Tibial nerve (tissue), 4 donors: ENCODE data around the gene NKAIN2. TPM values are rescaled to one million over a fixed set of nuclear protein-coding genes. Genes with fewer than 3 reads are reported as not detected.

Experiments
- DNase-seq, 2 donors: peaks; one replicate each; pipeline ENCODE4 v3.0.0-alpha.2; 2019; ENCODE audit warnings: low spot score in 2 of 2
- H3K27ac ChIP-seq, 4 donors: fragments of 200-600 bp; sonication (generic) in 3 of 4; one replicate each; pipeline ENCODE4 v1.5.1; 2017 to 2019; ENCODE audit warnings: mild to moderate bottlenecking in 1 of 4
- H3K27me3 ChIP-seq, 2 donors: fragments of 200-600 bp; sonication (generic) in 1 of 2; one replicate each; pipeline versions ENCODE4 v1.5.1 to v1.6.0; 2017 to 2019
- H3K36me3 ChIP-seq, 3 donors: fragments of 200-600 bp; sonication (generic); one replicate each; pipeline ENCODE4 v1.5.1; 2018 to 2019
- H3K4me1 ChIP-seq, 4 donors: fragments of 200-600 bp; sonication (generic) in 3 of 4; one replicate each; pipeline ENCODE4 v1.5.1; 2017 to 2019
- H3K4me3 ChIP-seq, 4 donors: fragments of 200-600 bp; sonication (generic) in 3 of 4; one replicate each; pipeline ENCODE4 v1.5.1; 2017 to 2019; ENCODE audit warnings: mild to moderate bottlenecking in 1 of 4, moderate library complexity in 1 of 4
- H3K9me3 ChIP-seq, 4 donors: fragments of 200-600 bp; sonication (generic) in 3 of 4; one replicate each; pipeline ENCODE4 v1.5.1; 2017 to 2019
- CTCF ChIP-seq, 5 experiments: fragments of 200-600 bp in 3 of 5; fragments of 450-650 bp in 2 of 5; sonication (generic) in 3 of 5; IDR thresholded peaks; one replicate each; pipeline ENCODE4 v1.5.1; 2016 to 2019; ENCODE audit warnings: antibody characterized with exemption in 5 of 5, mild to moderate bottlenecking in 3 of 5, moderate library complexity in 2 of 5
- EP300 ChIP-seq, 2 donors: sonication (generic); formaldehyde crosslinking; IDR thresholded peaks; one replicate each; pipeline ENCODE4 v1.6.1; 2017; ENCODE audit warnings: antibody characterized with exemption in 2 of 2, mild to moderate bottlenecking in 1 of 2
- POLR2A ChIP-seq, 2 donors: fragments of 450-650 bp; IDR thresholded peaks; one replicate each; pipeline ENCODE4 v1.6.1; 2017; ENCODE audit warnings: antibody characterized with exemption in 2 of 2, mild to moderate bottlenecking in 2 of 2, moderate library complexity in 2 of 2
- WGBS, 2 donors: methylation state at CpG; one replicate each; pipeline ENCODE4 v1.1.5; 2018; 5-methylcytosine and 5-hydroxymethylcytosine counted together
- total RNA-seq, 4 donors: library from RNA; depleted of rRNA; stranded (reverse); fragments of >200 nt; gene quantifications; one replicate each; pipeline ENCODE4 v1.1.0, GENCODE V29; 2016

Gene NKAIN2
- total RNA-seq, 4 donors from 2014 or later: 8.1 to 20.8 (median 15.2) TPM

- no peak for DNase-seq
- TF ChIP-seq CTCF (IDR thresholded peaks at IDR 0.05) (no peak), EP300 (IDR thresholded peaks at IDR 0.05) (no peak), POLR2A (IDR thresholded peaks at IDR 0.05) (no peak)
- Histone ChIP-seq H3K27ac (no peak overlapping the region), H3K4me3 (no peak overlapping the region), H3K9me3 (no peaks in the 10 kb centered on the region), H3K36me3 (no peaks in the 10 kb centered on the region), H3K27me3 (no peaks in the 10 kb centered on the region), H3K4me1 (peaks cover 0 to 20% (median 3%) of the 10 kb centered on the region in 4 donors)
- 33 to 38% methylated on average over 9 of the region's 9 CpGs for WGBS, 2 donors
Measured at GRCh38 chr6:124535746-124536145, 732.1 kb downstream of the NKAIN2 start.

GRCh38 chr6:124536157-124536841 is 732.6 kb downstream of the NKAIN2 start:
- H3K27ac ChIP-seq: no peak overlapping the region
- no peak for TF ChIP-seq EP300 (IDR thresholded peaks at IDR 0.05)
- no peak for TF ChIP-seq POLR2A (IDR thresholded peaks at IDR 0.05)
- no peak for TF ChIP-seq CTCF (IDR thresholded peaks at IDR 0.05)
- H3K4me1 ChIP-seq: peaks cover 0 to 20% (median 3%) of the 10 kb centered on the region in 4 donors
- no peaks in the 10 kb centered on the region for H3K27me3 ChIP-seq
- no peaks in the 10 kb centered on the region for H3K9me3 ChIP-seq
- no peaks in the 10 kb centered on the region for H3K36me3 ChIP-seq
- no peak overlapping the region for H3K4me3 ChIP-seq
- WGBS, 2 donors: 71 to 73% methylated on average over 5 of the region's 5 CpGs
- DNase-seq: no peak

- TF ChIP-seq POLR2A (IDR thresholded peaks at IDR 0.05) (no peak), EP300 (IDR thresholded peaks at IDR 0.05) (no peak), CTCF (IDR thresholded peaks at IDR 0.05) (no peak)
- H3K36me3 ChIP-seq: no peaks in the 10 kb centered on the region
- 33 to 36% methylated on average over 3 of the region's 3 CpGs for WGBS, 2 donors
- no peak overlapping the region for H3K27ac ChIP-seq
- no peak for DNase-seq
- H3K4me1 ChIP-seq: peaks cover 0 to 20% (median 3%) of the 10 kb centered on the region in 4 donors
- H3K27me3 ChIP-seq: no peaks in the 10 kb centered on the region
- no peaks in the 10 kb centered on the region for H3K9me3 ChIP-seq
- no peak overlapping the region for H3K4me3 ChIP-seq
Measured at GRCh38 chr6:124536842-124537191, 733.2 kb downstream of the NKAIN2 start.

GRCh38 chr6:124539096-124539495 is 735.4 kb downstream of the NKAIN2 start:
- Histone ChIP-seq H3K9me3 (no peaks in the 10 kb centered on the region), H3K27me3 (no peaks in the 10 kb centered on the region), H3K27ac (no peak overlapping the region), H3K4me3 (no peak overlapping the region), H3K4me1 (peaks cover 0 to 20% (median 3%) of the 10 kb centered on the region in 4 donors), H3K36me3 (no peaks in the 10 kb centered on the region)
- no peak for DNase-seq
- no peak for TF ChIP-seq CTCF (IDR thresholded peaks at IDR 0.05)
- no peak for TF ChIP-seq POLR2A (IDR thresholded peaks at IDR 0.05)
- TF ChIP-seq EP300 (IDR thresholded peaks at IDR 0.05): no peak

- no peak overlapping the region for H3K4me3 ChIP-seq
- no peaks in the 10 kb centered on the region for H3K27me3 ChIP-seq
- no peaks in the 10 kb centered on the region for H3K36me3 ChIP-seq
- 69 to 76% methylated on average over 2 of the region's 2 CpGs for WGBS, 2 donors
- H3K27ac ChIP-seq: no peak overlapping the region
- no peak for TF ChIP-seq POLR2A (IDR thresholded peaks at IDR 0.05)
- no peak for TF ChIP-seq EP300 (IDR thresholded peaks at IDR 0.05)
- no peak for TF ChIP-seq CTCF (IDR thresholded peaks at IDR 0.05)
- H3K9me3 ChIP-seq: no peaks in the 10 kb centered on the region
- H3K4me1 ChIP-seq: peaks cover 0 to 6% (median 3%) of the 10 kb centered on the region in 4 donors
- DNase-seq: no peak
Measured at GRCh38 chr6:124541573-124541972, 737.9 kb downstream of the NKAIN2 start.
